Measurements from ENCODE around the gene GATAD2A. TPM values are rescaled to one million over a fixed set of nuclear protein-coding genes. Genes with fewer than 3 reads are reported as not detected.

The GATAD2A gene
- total RNA-seq, 2 donors from 2014 or later: 41.7 to 138 TPM

- TF ChIP-seq POLR2AphosphoS5 (IDR thresholded peaks at IDR 0.05) (no peak), POLR2A (IDR thresholded peaks at IDR 0.05) (no peak), CTCF (IDR thresholded peaks at IDR 0.05) (no peak)
- WGBS: 93% methylated on average over 68 of the region's 75 CpGs
- no peak for DNase-seq (ENCODE audit: low spot score)
- peaks cover 5% of the 10 kb centered on the region for H3K4me1 ChIP-seq (replicated peaks)
- H3K9me3 ChIP-seq: no peaks in the 10 kb centered on the region
- H3K27me3 ChIP-seq (replicated peaks; ENCODE audit: insufficient read depth): peaks cover 6% of the 10 kb centered on the region
- no peak overlapping the region for H3K27ac ChIP-seq
- no peak overlapping the region for H3K4me3 ChIP-seq
- intact Hi-C loops (cut with DNase I): no loop called here
- H3K36me3 ChIP-seq: no peaks in the 10 kb centered on the region
Observed at GRCh38 chr19:19544257-19544953, 138.9 kb downstream of the GATAD2A start.

- TF ChIP-seq POLR2AphosphoS5 (IDR thresholded peaks at IDR 0.05) (no peak), POLR2A (IDR thresholded peaks at IDR 0.05) (no peak), CTCF (IDR thresholded peaks at IDR 0.05) (no peak)
- Histone ChIP-seq H3K27ac (no peak overlapping the region), H3K36me3 (no peaks in the 10 kb centered on the region), H3K9me3 (no peaks in the 10 kb centered on the region), H3K27me3 (replicated peaks; ENCODE audit: insufficient read depth) (peaks cover 8% of the 10 kb centered on the region), H3K4me3 (no peak overlapping the region), H3K4me1 (replicated peaks) (peaks cover 5% of the 10 kb centered on the region)
- DNase-seq (ENCODE audit: low spot score): no peak
- intact Hi-C loops (cut with DNase I): no loop called here
- 91% methylated on average over 47 of the region's 53 CpGs for WGBS
Observed at GRCh38 chr19:19544954-19545591, 139.6 kb downstream of the GATAD2A start.

- no peak for DNase-seq (ENCODE audit: low spot score)
- TF ChIP-seq POLR2A (IDR thresholded peaks at IDR 0.05): no peak
- TF ChIP-seq POLR2AphosphoS5 (IDR thresholded peaks at IDR 0.05): no peak
- no peak for TF ChIP-seq CTCF (IDR thresholded peaks at IDR 0.05)
- intact Hi-C loops (cut with DNase I): no loop called here
- H3K4me3 ChIP-seq: no peak overlapping the region
- H3K36me3 ChIP-seq: no peaks in the 10 kb centered on the region
- H3K9me3 ChIP-seq: no peaks in the 10 kb centered on the region
- H3K27me3 ChIP-seq (replicated peaks; ENCODE audit: insufficient read depth): peaks cover 7% of the 10 kb centered on the region
- 95% methylated on average over 23 of the region's 23 CpGs for WGBS
- peaks cover 5% of the 10 kb centered on the region for H3K4me1 ChIP-seq (replicated peaks)
- H3K27ac ChIP-seq: no peak overlapping the region
Observed at GRCh38 chr19:19545707-19546106, 140.2 kb downstream of the GATAD2A start.

GRCh38 chr19:19546751-19547162 lies 141.3 kb downstream of the GATAD2A start:
- Histone ChIP-seq H3K4me1 (replicated peaks) (no peaks in the 10 kb centered on the region), H3K36me3 (no peaks in the 10 kb centered on the region), H3K27ac (no peak overlapping the region), H3K27me3 (replicated peaks; ENCODE audit: insufficient read depth) (peaks cover 2% of the 10 kb centered on the region), H3K4me3 (no peak overlapping the region), H3K9me3 (no peaks in the 10 kb centered on the region)
- intact Hi-C loops (cut with DNase I): no loop called here
- no peak for TF ChIP-seq POLR2A (IDR thresholded peaks at IDR 0.05)
- no peak for TF ChIP-seq POLR2AphosphoS5 (IDR thresholded peaks at IDR 0.05)
- WGBS: 63% methylated on average over 19 of the region's 19 CpGs
- DNase-seq (ENCODE audit: low spot score): no peak

- TF ChIP-seq CTCF (IDR thresholded peaks at IDR 0.05) (no peak), POLR2A (IDR thresholded peaks at IDR 0.05) (no peak), POLR2AphosphoS5 (IDR thresholded peaks at IDR 0.05) (no peak)
- intact Hi-C loops (cut with DNase I): no loop called here
- no peak overlapping the region for H3K27ac ChIP-seq
- no peak for DNase-seq (ENCODE audit: low spot score)
- H3K4me3 ChIP-seq: no peak overlapping the region
- no peaks in the 10 kb centered on the region for H3K4me1 ChIP-seq (replicated peaks)
- 42% methylated on average over 14 of the region's 15 CpGs for WGBS
- no peaks in the 10 kb centered on the region for H3K36me3 ChIP-seq
- H3K9me3 ChIP-seq: no peaks in the 10 kb centered on the region
- H3K27me3 ChIP-seq (replicated peaks; ENCODE audit: insufficient read depth): peaks cover 2% of the 10 kb centered on the region
Observed at GRCh38 chr19:19547674-19548336, 142.3 kb downstream of the GATAD2A start.

Measured in prostate gland (tissue), 2 donors.